Activated gamma-delta T cell treated with Interleukin-2 at 50 U/mL for 16 hours (primary cell): ENCODE data around the gene AP3S1.

Experiments
- DNase-seq: peaks from one replicate; pipeline ENCODE4 v3.0.0-alpha.2; 2020

Gene AP3S1

GRCh38 chr5:115944501-115944900 lies 102.8 kb downstream of the AP3S1 start:
- no peak for DNase-seq

GRCh38 chr5:115946655-115947054 lies 104.9 kb downstream of the AP3S1 start:
- DNase-seq: no peak

GRCh38 chr5:115947260-115947659 lies 105.5 kb downstream of the AP3S1 start:
- DNase-seq: no peak

- no peak for DNase-seq
Measured at GRCh38 chr5:115948091-115948534, 106.4 kb downstream of the AP3S1 start.

- DNase-seq: no peak
Measured at GRCh38 chr5:115949096-115949495, 107.4 kb downstream of the AP3S1 start.

- no peak for DNase-seq
Measured at GRCh38 chr5:115952588-115952987, 110.9 kb downstream of the AP3S1 start.

DNA sequence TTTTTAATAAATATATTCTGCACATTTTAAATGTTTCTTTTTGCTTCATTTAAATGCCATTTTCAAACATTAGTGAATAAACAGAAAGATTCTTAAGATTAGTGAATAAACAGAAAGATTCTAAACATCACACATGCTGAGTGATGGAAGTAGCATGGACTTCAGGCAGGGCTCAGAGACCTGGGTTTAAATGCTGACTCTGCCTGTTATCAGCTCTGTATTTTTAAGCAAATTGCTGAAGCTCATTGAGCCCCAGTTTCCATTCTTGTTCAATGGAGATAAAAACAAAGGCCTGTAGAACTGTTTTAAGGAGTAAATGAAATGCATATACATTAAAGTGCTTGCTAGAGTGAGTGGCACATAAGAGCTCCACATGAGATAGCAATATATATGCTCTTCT lies 112.4 kb downstream of the AP3S1 start:
- no peak for DNase-seq

DNA sequence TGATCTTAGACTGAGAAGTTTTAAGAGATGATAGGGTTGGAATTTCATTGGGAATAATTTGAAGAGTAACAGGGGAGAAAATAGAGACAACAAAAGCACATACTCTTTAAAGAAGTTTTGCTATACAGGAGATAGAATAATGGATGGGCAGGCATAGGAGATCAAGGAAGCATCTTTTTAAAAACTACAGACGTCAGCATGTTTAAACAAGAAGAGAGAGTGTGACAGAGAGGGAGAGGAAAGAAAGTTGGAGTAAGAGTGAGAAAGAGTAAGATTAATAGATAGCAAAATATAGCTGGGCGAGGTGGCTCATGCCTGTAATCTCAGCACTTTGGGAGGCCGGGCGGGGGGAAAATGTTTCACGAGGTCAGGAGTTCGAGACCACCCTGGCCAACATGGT lies 115.2 kb downstream of the AP3S1 start:
- no peak for DNase-seq

- no peak for DNase-seq
Measured at GRCh38 chr5:115961381-115962238, 119.9 kb downstream of the AP3S1 start.

DNA sequence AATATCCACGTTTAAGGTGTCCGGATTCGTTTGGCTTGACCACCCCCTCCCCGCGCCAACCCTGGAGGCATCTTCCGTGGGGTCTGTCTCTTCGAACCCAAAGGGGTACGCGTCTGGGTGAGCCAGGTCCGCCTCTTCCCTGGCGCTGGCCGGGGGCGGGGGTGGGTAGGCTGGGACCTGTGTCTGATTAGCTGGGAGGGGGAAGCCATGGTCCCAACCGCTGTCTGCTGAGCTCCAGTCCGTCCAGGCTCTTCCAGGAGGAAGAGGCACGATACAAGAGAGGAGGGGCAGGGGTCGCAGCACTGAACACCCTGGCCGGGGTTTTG lies 120.5 kb downstream of the AP3S1 start, which contains the start of gene LVRN:
LVRN (plus strand) TSS at position 237 of the 326 bp plus-strand sequence. CDS start 143 bp downstream, outside the sequence.
- no peak for DNase-seq

DNA sequence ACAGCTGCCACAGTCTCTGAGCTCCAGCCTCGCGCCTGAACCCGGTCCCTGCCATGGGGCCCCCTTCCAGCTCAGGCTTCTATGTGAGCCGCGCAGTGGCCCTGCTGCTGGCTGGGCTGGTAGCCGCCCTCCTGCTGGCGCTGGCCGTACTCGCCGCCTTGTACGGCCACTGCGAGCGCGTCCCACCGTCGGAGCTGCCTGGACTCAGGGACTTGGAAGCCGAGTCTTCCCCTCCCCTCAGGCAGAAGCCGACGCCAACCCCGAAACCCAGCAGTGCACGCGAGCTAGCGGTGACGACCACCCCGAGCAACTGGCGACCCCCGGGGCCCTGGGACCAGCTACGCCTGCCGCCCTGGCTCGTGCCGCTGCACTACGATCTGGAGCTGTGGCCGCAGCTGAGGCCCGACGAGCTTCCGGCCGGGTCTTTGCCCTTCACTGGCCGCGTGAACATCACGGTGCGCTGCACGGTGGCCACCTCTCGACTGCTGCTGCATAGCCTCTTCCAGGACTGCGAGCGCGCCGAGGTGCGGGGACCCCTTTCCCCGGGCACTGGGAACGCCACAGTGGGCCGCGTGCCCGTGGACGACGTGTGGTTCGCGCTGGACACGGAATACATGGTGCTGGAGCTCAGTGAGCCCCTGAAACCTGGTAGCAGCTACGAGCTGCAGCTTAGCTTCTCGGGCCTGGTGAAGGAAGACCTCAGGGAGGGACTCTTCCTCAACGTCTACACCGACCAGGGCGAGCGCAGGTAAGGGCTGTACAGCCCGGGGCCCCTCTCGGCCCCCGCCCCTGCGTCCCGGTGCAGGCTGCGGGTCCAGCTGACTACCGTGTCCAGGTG lies 121.0 kb downstream of the AP3S1 start:
- no peak for DNase-seq

DNA sequence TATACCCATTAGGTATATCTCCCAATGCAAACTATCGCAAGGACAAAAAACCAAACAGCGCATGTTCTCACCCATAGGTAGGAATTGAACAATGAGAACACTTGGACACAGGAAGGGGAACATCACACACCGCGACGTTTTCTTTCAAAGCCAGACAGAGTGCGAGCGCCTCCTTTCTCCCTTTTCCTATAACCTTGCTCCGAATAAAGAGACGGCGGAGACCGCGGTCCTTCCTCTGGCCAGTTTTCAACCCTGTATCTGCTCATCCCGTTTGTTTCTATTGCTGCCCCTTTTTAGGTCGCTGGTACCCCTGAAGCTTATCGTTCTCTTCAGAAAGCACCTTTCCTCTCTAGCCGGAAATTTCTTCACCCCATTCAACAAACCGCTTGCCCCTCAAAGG lies 121.8 kb downstream of the AP3S1 start:
- no peak for DNase-seq
